Measurements from ENCODE around the gene NTHL1.
"Not testable (repeated sequence)": the region's sequence is repeated elsewhere in the genome, so short reads cannot be mapped to it uniquely, and the experiment has no call there.

DNA sequence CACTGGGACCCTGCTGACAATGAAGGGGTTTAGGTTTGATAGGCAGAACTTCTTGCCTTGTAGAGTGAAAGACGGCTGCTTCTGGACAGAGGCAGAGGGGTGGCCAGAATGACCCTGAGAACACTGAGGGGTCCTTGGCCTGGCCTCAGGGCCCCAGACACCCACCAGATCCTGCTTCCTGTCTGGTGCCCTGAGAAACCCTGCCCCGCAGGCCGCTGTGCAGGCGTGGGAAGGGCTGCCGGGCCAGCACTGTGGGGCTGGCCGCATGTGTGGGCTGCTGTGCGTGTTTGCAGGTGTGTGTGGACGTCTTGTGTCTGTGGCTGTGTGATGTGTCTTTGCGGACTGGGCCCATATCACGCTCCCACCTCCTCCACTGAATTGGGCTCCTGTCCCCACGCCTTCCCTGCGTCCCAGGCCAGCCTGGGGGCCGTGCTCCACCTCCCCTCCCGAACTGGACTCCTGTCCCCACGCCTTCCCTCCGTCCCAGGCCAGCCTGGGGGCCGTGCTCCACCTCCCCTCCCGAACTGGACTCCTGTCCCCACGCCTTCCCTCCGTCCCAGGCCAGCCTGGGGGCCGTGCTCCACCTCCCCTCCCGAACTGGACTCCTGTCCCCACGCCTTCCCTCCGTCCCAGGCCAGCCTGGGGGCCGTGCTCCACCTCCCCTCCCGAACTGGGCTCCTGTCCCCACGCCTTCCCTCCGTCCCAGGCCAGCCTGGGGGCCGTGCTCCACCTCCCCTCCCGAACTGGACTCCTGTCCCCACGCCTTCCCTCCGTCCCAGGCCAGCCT, 13.5 kb downstream of the NTHL1 start:
- TF ChIP-seq ARNT (IDR thresholded peaks at IDR 0.05); ELF4 (IDR thresholded peaks at IDR 0.05); SUZ12 (IDR thresholded peaks at IDR 0.05); SP1 (IDR thresholded peaks at IDR 0.05); FOXK2 (IDR thresholded peaks at IDR 0.05); LEF1 (IDR thresholded peaks at IDR 0.05; ENCODE audit: borderline replicate concordance); PKNOX1 (IDR thresholded peaks at IDR 0.05); NFRKB (IDR thresholded peaks at IDR 0.05); FOXM1 (IDR thresholded peaks at IDR 0.05; ENCODE audit: borderline replicate concordance); HDGF (IDR thresholded peaks at IDR 0.05; ENCODE audit: borderline replicate concordance): not testable (repeated sequence)

Data from HEK293T (cell line).